ENCODE data around the gene SPOP.

Gene SPOP

GRCh38 chr17:49549691-49550678 lies 127.9 kb downstream of the SPOP start:
- H3K27ac ChIP-seq (ENCODE audit: extremely low read depth, low read depth, low read length), result no peak overlapping the region
- no peaks in the 10 kb centered on the region for H3K4me1 ChIP-seq (ENCODE audit: control insufficient read depth, insufficient read depth, low read length)
- no peak for TF ChIP-seq ZNF791 (tag by site-specific recombination; IDR thresholded peaks at IDR 0.05)
- no peak for TF ChIP-seq ZNF629 (tag by site-specific recombination; IDR thresholded peaks at IDR 0.05)
- TF ChIP-seq ZBTB17 (tag by site-specific recombination; IDR thresholded peaks at IDR 0.05), result no peak
- TF ChIP-seq HOXC10 (CRISPR knock-in tag; IDR thresholded peaks at IDR 0.05), result no peak
- TF ChIP-seq GLIS2 (tag by site-specific recombination; IDR thresholded peaks at IDR 0.05), result no peak
- TF ChIP-seq ZIC2 (tag by site-specific recombination; IDR thresholded peaks at IDR 0.05), result peak; percentile 56; the same call in 1 of the 2 replicates
- TF ChIP-seq ZNF555 (tag by site-specific recombination; conservative IDR thresholded peaks at IDR 0.05), result no peak
- H3K4me3 ChIP-seq (ENCODE audit: low read depth, low read length), result no peak overlapping the region
- H3K36me3 ChIP-seq (ENCODE audit: control insufficient read depth in 2 of 2, insufficient read depth in 1 of 2, low read length in 2 of 2), result no peaks in the 10 kb centered on the region
- ChIA-PET POLR2A (no interaction called here), CTCF (interaction anchor here (0.7 to 9.5 kb wide), 8 partner anchors 10 to 220 kb away, joined by 3 to 303 read pairs (median 3); no protein-coding TSS in a partner anchor)
- H3K9me3 ChIP-seq (ENCODE audit: control insufficient read depth, insufficient read depth, low read depth, low read length), result no peaks in the 10 kb centered on the region

- H3K4me3 ChIP-seq (ENCODE audit: low read depth, low read length), result no peak overlapping the region
- no peaks in the 10 kb centered on the region for H3K4me1 ChIP-seq (ENCODE audit: control insufficient read depth, insufficient read depth, low read length)
- H3K9me3 ChIP-seq (ENCODE audit: control insufficient read depth, insufficient read depth, low read depth, low read length), result no peaks in the 10 kb centered on the region
- TF ChIP-seq ZNF629 (tag by site-specific recombination; IDR thresholded peaks at IDR 0.05) (no peak), ZNF311 (tag by site-specific recombination; IDR thresholded peaks at IDR 0.05; ENCODE audit: borderline replicate concordance) (no peak), ZNF473 (tag by site-specific recombination; IDR thresholded peaks at IDR 0.05) (no peak), ZNF555 (tag by site-specific recombination; conservative IDR thresholded peaks at IDR 0.05) (no peak), ZNF274 (IDR thresholded peaks at IDR 0.05; ENCODE audit: low read length) (no peak), ZNF274 (tag by site-specific recombination; IDR thresholded peaks at IDR 0.05; ENCODE audit: borderline replicate concordance) (no peak), ZNF510 (tag by site-specific recombination; IDR thresholded peaks at IDR 0.05; ENCODE audit: insufficient replicate concordance) (no peak), ZSCAN23 (tag by site-specific recombination; IDR thresholded peaks at IDR 0.05) (no peak), ZBTB7A (tag by site-specific recombination; IDR thresholded peaks at IDR 0.05; ENCODE audit: low read depth) (no peak)
- ChIA-PET CTCF (interaction anchor here (1.7 to 9.5 kb wide), 3 partner anchors 74 to 141 kb away, joined by 3 to 303 read pairs (median 11); no protein-coding TSS in a partner anchor), POLR2A (no interaction called here)
- no peaks in the 10 kb centered on the region for H3K36me3 ChIP-seq (ENCODE audit: control insufficient read depth in 2 of 2, insufficient read depth in 1 of 2, low read length in 2 of 2)
- no peak overlapping the region for H3K27ac ChIP-seq (ENCODE audit: extremely low read depth, low read depth, low read length)
Observed at GRCh38 chr17:49549311-49549605, 128.6 kb downstream of the SPOP start.
